Small intestine (tissue), 7 donors: ENCODE measurements around the gene ST3GAL4. TPM values are rescaled to one million over a fixed set of nuclear protein-coding genes. Genes with fewer than 3 reads are reported as not detected.

Experiments
- DNase-seq, 2 donors: peaks; one replicate each; pipeline versions ENCODE4 v3.0.0 to v3.0.0-alpha.2; 2013
- FAIRE-seq: peaks from 2 replicates; lab custom pipeline; 2012; peaks lifted over from hg19 to GRCh38; lab: Jason Lieb, UNC
- H3K27ac ChIP-seq, 3 donors: one replicate each; pipeline ENCODE4 v1.5.1; 2013; ENCODE audit warnings: low read length in 2 of 3, mild to moderate bottlenecking in 2 of 3, control low read depth in 1 of 3, inconsistent platforms in 1 of 3, low read depth in 1 of 3, moderate library complexity in 1 of 3
- H3K27me3 ChIP-seq, 3 donors: one replicate each; pipeline ENCODE4 v1.6.1; 2013; ENCODE audit warnings: low read length in 3 of 3, inconsistent platforms in 1 of 3; ENCODE audit not compliant: control insufficient read depth in 3 of 3, insufficient read depth in 3 of 3
- H3K36me3 ChIP-seq, 3 donors: one replicate each; pipeline ENCODE4 v1.6.1; 2013; ENCODE audit warnings: low read length in 3 of 3, inconsistent platforms in 1 of 3, low read depth in 1 of 3, mild to moderate bottlenecking in 1 of 3, moderate library complexity in 1 of 3; ENCODE audit not compliant: control insufficient read depth in 3 of 3, insufficient read depth in 2 of 3
- H3K4me1 ChIP-seq, 3 donors: one replicate each; pipeline ENCODE4 v1.6.1; 2013; ENCODE audit warnings: low read length in 2 of 3, inconsistent platforms in 1 of 3, low read depth in 1 of 3, mild to moderate bottlenecking in 1 of 3, moderate library complexity in 1 of 3; ENCODE audit not compliant: control insufficient read depth in 3 of 3, insufficient read depth in 2 of 3
- H3K4me3 ChIP-seq, 3 donors: one replicate each; pipeline ENCODE4 v1.5.1; 2013; ENCODE audit warnings: low read length in 3 of 3, control low read depth in 1 of 3, inconsistent platforms in 1 of 3, low read depth in 1 of 3, mild to moderate bottlenecking in 1 of 3, moderate library complexity in 1 of 3
- H3K9me3 ChIP-seq, 2 donors: one replicate each; pipeline ENCODE4 v1.6.1; 2013; ENCODE audit warnings: low read depth in 1 of 2, low read length in 1 of 2; ENCODE audit not compliant: control insufficient read depth in 2 of 2, insufficient read depth in 1 of 2
- WGBS, 3 donors: extraction: QIAGEN DNeasy Blood & Tissue Kit; methylation state at CpG; one replicate each; pipeline ENCODE4 v1.1.7; 2013; 5-methylcytosine and 5-hydroxymethylcytosine counted together
- polyA plus RNA-seq, 4 donors: library from polyadenylated mRNA; stranded (reverse) in 3 of 4; unstranded in 1 of 4; fragments of 200-250 nt in 3 of 4; fragments of 120-200 nt in 1 of 4; gene quantifications; one replicate each; pipeline versions ENCODE4 v1.2.1 to v1.2.3, GENCODE V29; 2013
- donor health status: healthy with polysubstance abuse.
- donor health status: control.
- donor health status: control.
- donor health status: Bipolar disorder and iron deficiency.
- donor health status: healthy.

Gene ST3GAL4
- polyA plus RNA-seq, 4 donors = 1.6 to 11.6 (median 4.0) TPM

GRCh38 chr11:126352934-126353801 lies 2.3 kb upstream of the ST3GAL4 start:
- Histone ChIP-seq H3K27ac (peak overlapping the region in 1 of 3 donors; percentile 36), H3K4me1 (peaks cover 0 to 43% (median 10%) of the 10 kb centered on the region in 3 donors), H3K9me3 (no peaks in the 10 kb centered on the region), H3K4me3 (no peak overlapping the region), H3K36me3 (peaks cover 0 to 6% (median 0%) of the 10 kb centered on the region in 3 donors), H3K27me3 (no peaks in the 10 kb centered on the region)
- FAIRE-seq = no peak
- no peak for DNase-seq
- 72 to 85% (median 76%) methylated on average over 4 of the region's 4 CpGs for WGBS, 3 donors

GRCh38 chr11:126354631-126355323 lies 709 bp upstream of the ST3GAL4 start:
- Histone ChIP-seq H3K27ac (peak overlapping the region in 2 of 3 donors; percentile 28 to 82), H3K9me3 (no peaks in the 10 kb centered on the region), H3K4me3 (peak overlapping the region; percentile 64 to 83 (median 70)), H3K36me3 (peaks cover 0 to 3% (median 0%) of the 10 kb centered on the region in 3 donors), H3K4me1 (peaks cover 0 to 43% (median 4%) of the 10 kb centered on the region in 3 donors), H3K27me3 (no peaks in the 10 kb centered on the region)
- WGBS, 3 donors = 24 to 49% (median 38%) methylated on average over 15 of the region's 15 CpGs
- FAIRE-seq (no peak), DNase-seq (no peak)

- DNase-seq (peak in 1 of 2 donors; percentile 46), FAIRE-seq (no peak)
- H3K36me3 ChIP-seq = peaks cover 0 to 9% (median 0%) of the 10 kb centered on the region in 3 donors
- H3K27me3 ChIP-seq = no peaks in the 10 kb centered on the region
- no peaks in the 10 kb centered on the region for H3K9me3 ChIP-seq
- H3K4me3 ChIP-seq = peak overlapping the region; percentile 45 to 70 (median 64)
- peak overlapping the region in 2 of 3 donors; percentile 13 to 63 for H3K27ac ChIP-seq
- H3K4me1 ChIP-seq = peaks cover 0 to 46% (median 3%) of the 10 kb centered on the region in 3 donors
- 16 to 26% (median 26%) methylated on average over 41 to 46 of the region's 46 CpGs for WGBS, 3 donors
These were observed 726 bp downstream of the ST3GAL4 start for GRCh38 chr11:126355926-126356897.

GRCh38 chr11:126357055-126357962 lies 1.8 kb downstream of the ST3GAL4 start:
- Histone ChIP-seq H3K4me3 (peak overlapping the region in 1 of 3 donors; percentile 45), H3K36me3 (peaks cover 0 to 13% (median 0%) of the 10 kb centered on the region in 3 donors), H3K27ac (peak overlapping the region in 2 of 3 donors; percentile 53 to 63), H3K4me1 (peaks cover 0 to 46% (median 0%) of the 10 kb centered on the region in 3 donors), H3K9me3 (no peaks in the 10 kb centered on the region), H3K27me3 (no peaks in the 10 kb centered on the region)
- DNase-seq (no peak), FAIRE-seq (no peak)
- WGBS, 3 donors = 65 to 76% (median 70%) methylated on average over 17 of the region's 17 CpGs

- no peak for FAIRE-seq
- H3K27ac ChIP-seq = peak overlapping the region in 2 of 3 donors; percentile 53 to 63
- WGBS, 3 donors = 55 to 69% (median 58%) methylated on average over 18 of the region's 18 CpGs
- H3K4me1 ChIP-seq = peaks cover 0 to 46% (median 0%) of the 10 kb centered on the region in 3 donors
- peaks cover 0 to 21% (median 0%) of the 10 kb centered on the region in 3 donors for H3K36me3 ChIP-seq
- no peaks in the 10 kb centered on the region for H3K9me3 ChIP-seq
- DNase-seq = peak in 1 of 2 donors; percentile 75
- H3K4me3 ChIP-seq = peak overlapping the region in 1 of 3 donors; percentile 36
- no peaks in the 10 kb centered on the region for H3K27me3 ChIP-seq
These were observed 2.7 kb downstream of the ST3GAL4 start for GRCh38 chr11:126357969-126358762.

- no peaks in the 10 kb centered on the region for H3K27me3 ChIP-seq
- H3K9me3 ChIP-seq = no peaks in the 10 kb centered on the region
- H3K36me3 ChIP-seq = peaks cover 0 to 27% (median 0%) of the 10 kb centered on the region in 3 donors
- WGBS, 3 donors = 64 to 79% (median 74%) methylated on average over 2 of the region's 2 CpGs
- peak overlapping the region in 1 of 3 donors; percentile 3 for H3K27ac ChIP-seq
- peak overlapping the region in 1 of 3 donors; percentile 36 for H3K4me3 ChIP-seq
- H3K4me1 ChIP-seq = peaks cover 0 to 46% (median 0%) of the 10 kb centered on the region in 3 donors
- no peak for FAIRE-seq
- DNase-seq = no peak
These were observed 3.3 kb downstream of the ST3GAL4 start for GRCh38 chr11:126358763-126359160.
